Activated CD8-positive, alpha-beta memory T cell treated with anti-CD3 and anti-CD28 coated beads for 36 hours (primary cell): ENCODE results near the gene ZNF728. TPM values are rescaled to one million over a fixed set of nuclear protein-coding genes. Genes with fewer than 3 reads are reported as not detected.
"Not testable (repeated sequence)": the region's sequence is repeated elsewhere in the genome, so short reads cannot be mapped to it uniquely, and the experiment has no call there.

Experiments
- CTCF ChIA-PET: fragments of 350-600 bp; sonication (Branson Sonifier 250); formaldehyde crosslinking; loops from one replicate; lab custom pipeline; 2021; ENCODE audit warnings: antibody characterized with exemption; lab: Charles Lee
- POLR2A ChIA-PET: fragments of 350-600 bp; sonication (Branson Sonifier 250); formaldehyde crosslinking; loops from one replicate; lab custom pipeline; 2021; ENCODE audit warnings: antibody characterized with exemption; lab: Charles Lee
- total RNA-seq, 2 experiments: library from RNA; stranded (reverse); gene quantifications; one replicate each; pipeline ENCODE4 v1.2.3, GENCODE V29; 2021

Gene ZNF728
- not detected for total RNA-seq

- ChIA-PET CTCF (no interaction called here), POLR2A (no interaction called here)
These were observed at the start of gene ZNF728 for GRCh38 chr19:23002690-23003422. Gene ZNF728 (minus strand): TSS chr19:23003176. CDS start chr19:23003030, 146 bp downstream.

GRCh38 chr19:23052349-23052748 lies 49.4 kb upstream of the ZNF728 start:
- POLR2A ChIA-PET = no interaction called here
- CTCF ChIA-PET = no interaction called here

- CTCF ChIA-PET = no interaction called here
- POLR2A ChIA-PET = no interaction called here
These were observed 46.3 kb upstream of the ZNF728 start for GRCh38 chr19:23049256-23049655.

GRCh38 chr19:23046743-23047142 lies 43.8 kb upstream of the ZNF728 start:
- ChIA-PET CTCF (no interaction called here), POLR2A (no interaction called here)

GRCh38 chr19:23033721-23034120 lies 30.7 kb upstream of the ZNF728 start:
- ChIA-PET POLR2A (no interaction called here), CTCF (interaction anchor here (0.7 kb wide), 1 partner anchor 1031 kb away, joined by 3 read pairs; no protein-coding TSS in a partner anchor)

- ChIA-PET CTCF (no interaction called here), POLR2A (no interaction called here)
These were observed 12.7 kb upstream of the ZNF728 start for GRCh38 chr19:23015660-23016059.

GRCh38 chr19:22994957-22995356 lies 8.0 kb downstream of the ZNF728 start:
- CTCF ChIA-PET, POLR2A ChIA-PET: not testable (repeated sequence)

GRCh38 chr19:22976248-22976647 lies 26.7 kb downstream of the ZNF728 start:
- ChIA-PET POLR2A (no interaction called here), CTCF (no interaction called here)

GRCh38 chr19:22975546-22976136 lies 27.3 kb downstream of the ZNF728 start:
- CTCF ChIA-PET, POLR2A ChIA-PET: not testable (repeated sequence)

- CTCF ChIA-PET = no interaction called here
These were observed 57.4 kb downstream of the ZNF728 start for GRCh38 chr19:22945560-22945959.

GRCh38 chr19:22935151-22935550 lies 67.8 kb downstream of the ZNF728 start:
- CTCF ChIA-PET = no interaction called here
- POLR2A ChIA-PET = no interaction called here

More at GRCh38 chr19:22945560-22945959, 57.4 kb downstream of the ZNF728 start:
- POLR2A ChIA-PET = no interaction called here

- POLR2A ChIA-PET, CTCF ChIA-PET: not testable (repeated sequence)
These were observed 75.4 kb downstream of the ZNF728 start for GRCh38 chr19:22927576-22927975.

- POLR2A ChIA-PET, CTCF ChIA-PET: not testable (repeated sequence)
These were observed 77.8 kb downstream of the ZNF728 start for GRCh38 chr19:22925181-22925580.

Other genes starting within 250 kb of the ZNF728 start
- not detected for gene ZNF99, start 219.0 kb downstream of the ZNF728 start, total RNA-seq
- not detected for gene ZNF723, start 170.9 kb downstream of the ZNF728 start, total RNA-seq
- under 1 TPM; 0.59 to 0.73 TPM for gene ZNF730, start 113.8 kb upstream of the ZNF728 start, total RNA-seq
- gene ZNF724, start 247.2 kb upstream of the ZNF728 start, total RNA-seq = 10 to 100 TPM; 12.2 to 12.5 TPM